ENCODE data around the gene FAM227B.

FAM227B gene

GRCh38 chr15:49331951-49332350 lies 288.7 kb downstream of the FAM227B start:
- TF ChIP-seq CTCF (conservative IDR thresholded peaks at IDR 0.05; ENCODE audit: low read depth, low read length), result no peak

GRCh38 chr15:49331442-49331841 lies 289.2 kb downstream of the FAM227B start:
- Histone ChIP-seq H3K4me1 (ENCODE audit: low read depth, poor library complexity, severe bottlenecking) (no peaks in the 10 kb centered on the region), H4K20me1 (ENCODE audit: insufficient read depth) (no peaks in the 10 kb centered on the region), H2AFZ (ENCODE audit: low read depth) (no peak overlapping the region), H3K4me3 (IDR thresholded peaks at IDR 0.05; ENCODE audit: insufficient read depth, low read depth, low read length) (no peak overlapping the region), H3K9ac (no peak overlapping the region), H3K4me2 (no peak overlapping the region), H3K36me3 (ENCODE audit: insufficient read depth) (no peaks in the 10 kb centered on the region), H3K27me3 (ENCODE audit: insufficient read depth, low read depth) (no peaks in the 10 kb centered on the region), H3K27ac (no peak overlapping the region), H3K79me2 (ENCODE audit: insufficient read depth, low read depth) (no peaks in the 10 kb centered on the region)
- TF ChIP-seq CTCF (conservative IDR thresholded peaks at IDR 0.05; ENCODE audit: low read depth, low read length), result no peak

More at GRCh38 chr15:49331951-49332350, 288.7 kb downstream of the FAM227B start:
- Histone ChIP-seq H3K27ac (no peak overlapping the region), H2AFZ (ENCODE audit: low read depth) (no peak overlapping the region), H3K4me1 (ENCODE audit: low read depth, poor library complexity, severe bottlenecking) (no peaks in the 10 kb centered on the region), H3K9ac (no peak overlapping the region), H3K27me3 (ENCODE audit: insufficient read depth, low read depth) (no peaks in the 10 kb centered on the region), H3K4me2 (no peak overlapping the region), H4K20me1 (ENCODE audit: insufficient read depth) (no peaks in the 10 kb centered on the region), H3K36me3 (ENCODE audit: insufficient read depth) (no peaks in the 10 kb centered on the region), H3K4me3 (IDR thresholded peaks at IDR 0.05; ENCODE audit: insufficient read depth, low read depth, low read length) (no peak overlapping the region), H3K79me2 (ENCODE audit: insufficient read depth, low read depth) (no peaks in the 10 kb centered on the region)

GRCh38 chr15:49330166-49330565 lies 290.5 kb downstream of the FAM227B start:
- H3K27me3 ChIP-seq (ENCODE audit: insufficient read depth, low read depth), result no peaks in the 10 kb centered on the region
- H3K36me3 ChIP-seq (ENCODE audit: insufficient read depth), result no peaks in the 10 kb centered on the region
- H2AFZ ChIP-seq (ENCODE audit: low read depth), result no peak overlapping the region
- H4K20me1 ChIP-seq (ENCODE audit: insufficient read depth), result no peaks in the 10 kb centered on the region
- no peak overlapping the region for H3K9ac ChIP-seq
- no peak overlapping the region for H3K27ac ChIP-seq
- no peak for TF ChIP-seq CTCF (conservative IDR thresholded peaks at IDR 0.05; ENCODE audit: low read depth, low read length)
- no peaks in the 10 kb centered on the region for H3K79me2 ChIP-seq (ENCODE audit: insufficient read depth, low read depth)
- H3K4me3 ChIP-seq (IDR thresholded peaks at IDR 0.05; ENCODE audit: insufficient read depth, low read depth, low read length), result no peak overlapping the region
- H3K4me2 ChIP-seq, result no peak overlapping the region
- no peaks in the 10 kb centered on the region for H3K4me1 ChIP-seq (ENCODE audit: low read depth, poor library complexity, severe bottlenecking)

GRCh38 chr15:49328941-49329340 lies 291.7 kb downstream of the FAM227B start:
- Histone ChIP-seq H3K79me2 (ENCODE audit: insufficient read depth, low read depth) (no peaks in the 10 kb centered on the region), H3K9ac (no peak overlapping the region), H3K27ac (no peak overlapping the region), H3K4me2 (no peak overlapping the region), H3K27me3 (ENCODE audit: insufficient read depth, low read depth) (no peaks in the 10 kb centered on the region), H3K4me1 (ENCODE audit: low read depth, poor library complexity, severe bottlenecking) (no peaks in the 10 kb centered on the region), H3K36me3 (ENCODE audit: insufficient read depth) (no peaks in the 10 kb centered on the region), H3K4me3 (IDR thresholded peaks at IDR 0.05; ENCODE audit: insufficient read depth, low read depth, low read length) (no peak overlapping the region), H4K20me1 (ENCODE audit: insufficient read depth) (no peaks in the 10 kb centered on the region), H2AFZ (ENCODE audit: low read depth) (no peak overlapping the region)
- TF ChIP-seq CTCF (conservative IDR thresholded peaks at IDR 0.05; ENCODE audit: low read depth, low read length), result no peak

Measured in KMS-11 (cell line).